Testis (tissue), 3 donors: Measurements from ENCODE around the gene MPDZ. TPM values are rescaled to one million over a fixed set of nuclear protein-coding genes. Genes with fewer than 3 reads are reported as not detected.
A peak's percentile ranks its signal among the peaks of the same experiment; 100 is the strongest.

ENCODE experiments used
- DNase-seq: peaks from one replicate; pipeline ENCODE4 v3.0.0-alpha.2; 2019
- H3K27ac ChIP-seq, 2 donors: fragments of 200-600 bp; sonication (generic); one replicate each; pipeline ENCODE4 v1.5.1; 2019
- H3K27me3 ChIP-seq: fragments of 200-600 bp; sonication (generic); one replicate; pipeline ENCODE4 v1.5.1; 2019
- H3K36me3 ChIP-seq: fragments of 200-600 bp; sonication (generic); one replicate; pipeline ENCODE4 v1.5.1; 2017; ENCODE audit warnings: low read depth; ENCODE audit errors: missing control alignments
- H3K4me1 ChIP-seq: fragments of 200-600 bp; sonication (generic); one replicate; pipeline ENCODE4 v1.5.1; 2019
- H3K4me3 ChIP-seq, 2 donors: fragments of 200-600 bp; sonication (generic); one replicate each; pipeline ENCODE4 v1.5.1; 2017 to 2019
- H3K9me3 ChIP-seq: fragments of 200-600 bp; sonication (generic); one replicate; pipeline ENCODE4 v1.5.1; 2017
- POLR2A ChIP-seq: fragments of 450-650 bp; IDR thresholded peaks from one replicate; pipeline ENCODE4 v1.6.1; 2017; ENCODE audit warnings: antibody characterized with exemption, mild to moderate bottlenecking, moderate library complexity
- WGBS, 2 donors: methylation state at CpG; one replicate each; pipeline ENCODE4 v1.1.5; 2018; 5-methylcytosine and 5-hydroxymethylcytosine counted together
- intact Hi-C: fragments of 100-400 bp; cut with DNase I; formaldehyde crosslinking; loops from one replicate; pipeline ENCODE4 v1.15.1; 2023; ENCODE audit warnings: low total_unique reads
- polyA plus RNA-seq: library from polyadenylated mRNA; stranded (reverse); fragments of 350-450 nt; fragmentation: Illumina TruSeq; extraction: RNeasy Lipid Tissue Mini Kit (QIAGEN cat#74804); gene quantifications from one replicate; pipeline ENCODE4 v1.2.3, GENCODE V29; 2014; ENCODE audit warnings: low read depth, low replicate concordance; ENCODE audit not compliant: insufficient read depth
- total RNA-seq, 2 donors: library from RNA; depleted of rRNA; stranded (reverse); fragments of >200 nt; gene quantifications; one replicate each; pipeline ENCODE4 v1.2.3, GENCODE V29; 2016
- TF ChIP-seq, protein P1 (sequence below), 3 experiments: fragments of 450-650 bp in 2 of 3; fragments of 200-600 bp in 1 of 3; sonication (generic) in 1 of 3; IDR thresholded peaks; one replicate each; pipeline ENCODE4 v1.5.1; 2016 to 2019; ENCODE audit warnings: antibody characterized with exemption in 3 of 3, mild to moderate bottlenecking in 2 of 3, moderate library complexity in 1 of 3

Gene MPDZ
- total and polyA plus RNA-seq, 3 donors from 2014 or later = 25.4 to 42.8 (median 38.2) TPM

DNA sequence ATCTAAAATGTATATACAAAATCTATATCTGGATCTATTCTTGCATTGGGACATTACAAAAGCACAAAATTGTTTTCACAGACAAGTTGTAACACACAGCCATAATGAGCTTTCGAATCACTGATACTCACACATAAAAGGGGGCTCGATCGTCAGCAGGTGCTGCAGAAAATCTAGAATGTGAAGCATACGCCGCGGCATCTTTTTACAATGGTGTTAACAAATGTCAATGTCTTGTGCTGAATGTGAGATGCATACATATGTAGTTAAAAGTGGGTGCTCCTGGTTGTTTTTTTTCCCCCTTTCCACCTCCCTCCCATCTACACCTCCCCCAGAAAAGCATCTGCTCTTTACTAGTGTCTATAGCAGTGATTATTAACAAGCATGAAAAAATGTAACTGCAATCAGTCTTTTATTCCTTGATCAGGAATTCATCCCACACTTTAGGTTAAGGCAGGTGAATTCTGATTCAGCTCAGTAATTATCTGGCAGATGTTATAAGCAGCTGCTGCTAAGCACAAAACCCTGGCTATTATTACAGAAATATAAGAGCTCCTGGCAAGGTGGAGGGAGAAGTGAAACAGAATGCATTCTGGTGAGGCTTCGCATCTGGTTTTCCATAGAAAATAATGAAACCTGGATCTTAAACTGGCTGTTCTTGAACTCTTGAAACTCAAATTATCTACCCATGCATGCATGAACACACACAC is 114.1 kb downstream of the MPDZ start:
- H3K27ac ChIP-seq = no peak overlapping the region
- H3K27me3 ChIP-seq = no peaks in the 10 kb centered on the region
- H3K36me3 ChIP-seq = no peaks in the 10 kb centered on the region
- H3K4me3 ChIP-seq = no peak overlapping the region
- 94 to 96% methylated on average over 7 of the region's 7 CpGs for WGBS, 2 donors
- DNase-seq = no peak
- H3K9me3 ChIP-seq = no peaks in the 10 kb centered on the region
- TF ChIP-seq, protein P1, sequence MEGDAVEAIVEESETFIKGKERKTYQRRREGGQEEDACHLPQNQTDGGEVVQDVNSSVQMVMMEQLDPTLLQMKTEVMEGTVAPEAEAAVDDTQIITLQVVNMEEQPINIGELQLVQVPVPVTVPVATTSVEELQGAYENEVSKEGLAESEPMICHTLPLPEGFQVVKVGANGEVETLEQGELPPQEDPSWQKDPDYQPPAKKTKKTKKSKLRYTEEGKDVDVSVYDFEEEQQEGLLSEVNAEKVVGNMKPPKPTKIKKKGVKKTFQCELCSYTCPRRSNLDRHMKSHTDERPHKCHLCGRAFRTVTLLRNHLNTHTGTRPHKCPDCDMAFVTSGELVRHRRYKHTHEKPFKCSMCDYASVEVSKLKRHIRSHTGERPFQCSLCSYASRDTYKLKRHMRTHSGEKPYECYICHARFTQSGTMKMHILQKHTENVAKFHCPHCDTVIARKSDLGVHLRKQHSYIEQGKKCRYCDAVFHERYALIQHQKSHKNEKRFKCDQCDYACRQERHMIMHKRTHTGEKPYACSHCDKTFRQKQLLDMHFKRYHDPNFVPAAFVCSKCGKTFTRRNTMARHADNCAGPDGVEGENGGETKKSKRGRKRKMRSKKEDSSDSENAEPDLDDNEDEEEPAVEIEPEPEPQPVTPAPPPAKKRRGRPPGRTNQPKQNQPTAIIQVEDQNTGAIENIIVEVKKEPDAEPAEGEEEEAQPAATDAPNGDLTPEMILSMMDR (IDR thresholded peaks at IDR 0.05) = no peak
- no peak for TF ChIP-seq POLR2A
- no peaks in the 10 kb centered on the region for H3K4me1 ChIP-seq
- intact Hi-C loops = no loop called here

DNA sequence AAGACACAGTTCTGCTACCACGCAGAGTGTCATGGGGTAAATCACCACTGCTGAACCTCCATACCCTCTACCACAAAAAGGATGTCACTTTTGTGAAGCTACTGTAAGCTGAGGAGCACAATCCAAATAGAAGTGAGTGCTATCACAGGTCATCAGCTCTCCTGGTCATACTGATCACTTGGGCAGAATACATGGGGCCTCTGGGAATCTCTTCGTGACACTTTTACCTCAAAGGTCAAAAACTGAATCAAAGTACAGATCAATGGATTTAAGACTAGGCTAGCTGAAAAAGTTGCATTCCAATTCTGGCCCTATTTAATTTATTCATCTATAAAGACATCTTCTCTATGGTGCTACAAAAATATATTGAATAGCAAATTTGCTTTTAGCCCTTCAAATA is 115.5 kb downstream of the MPDZ start:
- no peaks in the 10 kb centered on the region for H3K27me3 ChIP-seq
- H3K4me3 ChIP-seq = no peak overlapping the region
- 92 to 95% methylated on average over 2 of the region's 2 CpGs for WGBS, 2 donors
- H3K4me1 ChIP-seq = no peaks in the 10 kb centered on the region
- intact Hi-C loops = no loop called here
- no peaks in the 10 kb centered on the region for H3K9me3 ChIP-seq
- no peaks in the 10 kb centered on the region for H3K36me3 ChIP-seq
- no peak for DNase-seq
- TF ChIP-seq, protein P1 (IDR thresholded peaks at IDR 0.05) = no peak
- TF ChIP-seq POLR2A = no peak
- no peak overlapping the region for H3K27ac ChIP-seq

DNA sequence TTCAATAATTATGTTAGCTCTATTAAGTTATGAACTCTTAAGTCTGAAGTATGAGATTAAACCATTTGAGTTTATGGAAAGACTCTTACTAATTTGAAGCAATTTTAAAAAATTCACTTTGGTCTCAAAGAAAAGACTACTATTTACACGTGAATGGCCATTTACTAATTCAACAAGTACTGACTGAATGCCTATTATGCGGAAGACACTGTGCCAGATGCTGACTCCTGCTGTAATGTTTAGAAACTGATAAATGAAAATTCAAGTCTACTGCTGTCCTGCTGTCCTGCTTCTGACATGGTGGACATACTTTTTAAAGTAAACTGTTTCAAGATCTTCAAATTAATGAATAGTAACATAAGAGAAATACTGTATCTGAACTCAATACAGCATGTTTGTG is 116.2 kb downstream of the MPDZ start:
- no peaks in the 10 kb centered on the region for H3K36me3 ChIP-seq
- intact Hi-C loops = no loop called here
- H3K27ac ChIP-seq = no peak overlapping the region
- TF ChIP-seq, protein P1 (IDR thresholded peaks at IDR 0.05) = no peak
- no peak for TF ChIP-seq POLR2A
- H3K27me3 ChIP-seq = no peaks in the 10 kb centered on the region
- 68 to 81% methylated on average over 2 of the region's 2 CpGs for WGBS, 2 donors
- no peaks in the 10 kb centered on the region for H3K9me3 ChIP-seq
- H3K4me3 ChIP-seq = no peak overlapping the region
- DNase-seq = no peak
- H3K4me1 ChIP-seq = no peaks in the 10 kb centered on the region

DNA sequence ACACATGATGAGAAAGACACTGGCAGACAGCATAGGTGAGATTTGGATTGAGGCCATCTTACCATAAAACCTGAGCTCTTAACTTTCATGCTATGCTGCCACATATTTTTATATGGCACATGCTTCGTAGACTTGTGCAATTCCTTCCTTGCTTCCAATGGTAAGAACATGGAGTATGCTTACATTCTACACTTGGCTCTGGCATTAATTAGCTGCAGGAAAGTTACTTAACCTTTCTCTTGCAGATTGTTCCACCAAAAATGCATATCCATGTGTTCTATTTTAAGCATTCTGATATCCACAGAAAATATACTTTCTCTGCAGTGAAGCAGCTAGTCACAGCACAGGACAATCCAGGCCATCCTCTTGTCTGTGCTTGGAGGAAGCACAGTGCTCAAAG is 119.4 kb downstream of the MPDZ start:
- DNase-seq = no peak
- Histone ChIP-seq H3K36me3 (no peaks in the 10 kb centered on the region), H3K4me3 (no peak overlapping the region), H3K27me3 (no peaks in the 10 kb centered on the region), H3K4me1 (no peaks in the 10 kb centered on the region), H3K27ac (peak overlapping the region in 1 of 2 donors; percentile 61), H3K9me3 (no peaks in the 10 kb centered on the region)
- intact Hi-C loops = no loop called here
- TF ChIP-seq, protein P1 (IDR thresholded peaks at IDR 0.05) = no peak
- TF ChIP-seq POLR2A = no peak
- WGBS, 2 donors = 100% methylated on average over 1 of the region's 1 CpG

DNA sequence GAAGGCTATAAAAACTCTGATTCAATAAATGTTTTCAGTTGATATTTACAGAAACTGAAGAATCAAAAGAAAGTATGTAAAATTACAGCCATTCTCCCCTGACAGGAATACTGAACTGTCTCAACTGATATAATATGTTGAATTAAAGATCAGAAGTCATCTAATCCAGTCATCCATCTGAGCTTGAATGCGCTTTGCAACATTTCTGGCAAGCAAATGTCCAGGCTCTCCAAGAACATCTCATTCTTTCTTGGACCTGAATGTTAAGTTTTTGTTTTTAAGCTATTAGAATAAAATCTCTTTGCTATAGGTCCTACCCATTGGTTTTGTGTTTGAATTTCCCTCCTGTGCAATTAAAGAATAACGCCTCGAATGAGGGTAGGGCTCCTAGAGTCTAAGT is 120.5 kb downstream of the MPDZ start:
- intact Hi-C loops = no loop called here
- WGBS, 2 donors = 28 to 51% methylated on average over 3 of the region's 3 CpGs
- H3K4me1 ChIP-seq = no peaks in the 10 kb centered on the region
- DNase-seq = no peak
- no peak overlapping the region for H3K4me3 ChIP-seq
- TF ChIP-seq POLR2A = no peak
- TF ChIP-seq, protein P1 (IDR thresholded peaks at IDR 0.05) = no peak
- H3K27me3 ChIP-seq = no peaks in the 10 kb centered on the region
- H3K27ac ChIP-seq = peak overlapping the region; percentile 35 to 61
- no peaks in the 10 kb centered on the region for H3K36me3 ChIP-seq
- H3K9me3 ChIP-seq = no peaks in the 10 kb centered on the region
